ENCODE measurements around the gene POLD4. TPM values are rescaled to one million over a fixed set of nuclear protein-coding genes. Genes with fewer than 3 reads are reported as not detected.

The POLD4 gene
- total RNA-seq, 1 experiment from 2014 or later = 19.5 TPM

- Mint-ChIP-seq H3K4me1 (peaks cover 23 to 26% of the 10 kb centered on the region in 2 experiments), H3K36me3 (ENCODE audit: insufficient read depth in 1 of 3, low read depth in 3 of 3) (no peaks in the 10 kb centered on the region), H3K27ac (no peak overlapping the region), H3K9me3 (no peaks in the 10 kb centered on the region), H3K27me3 (ENCODE audit: low read depth) (peaks cover 35% of the 10 kb centered on the region), H3K4me3 (no peak overlapping the region)
- no peaks in the 10 kb centered on the region; the same call in 1 of the 2 replicates for H3K27me3 ChIP-seq (ENCODE audit: insufficient read depth, low read length)
- H2AK5ac ChIP-seq (ENCODE audit: insufficient read length, low read length) = no peak overlapping the region
- no peak for DNase-seq
- H3K4me2 ChIP-seq (ENCODE audit: insufficient read depth, insufficient read length, low read length) = no peak overlapping the region
- H3K14ac ChIP-seq (ENCODE audit: insufficient read depth, low read length) = no peak overlapping the region
- no peak overlapping the region for H2BK20ac ChIP-seq (ENCODE audit: low read depth, low read length, poor library complexity, severe bottlenecking)
- no peak overlapping the region for H4K91ac ChIP-seq (ENCODE audit: insufficient read length, low read depth, low read length)
- no peak overlapping the region for H3K23ac ChIP-seq (ENCODE audit: insufficient read length, low read depth, low read length)
- no peaks in the 10 kb centered on the region for H3K23me2 ChIP-seq (ENCODE audit: insufficient read length, low read depth, low read length, poor library complexity, severe bottlenecking)
- TF ChIP-seq CTCF (conservative IDR thresholded peaks at IDR 0.05) = no peak
- no CpG with 5 or more reads among the region's 3 CpGs for WGBS (ENCODE audit: extremely low coverage, insufficient read length, low lambda C conversion rate)
- no peak overlapping the region for H3K18ac ChIP-seq (ENCODE audit: insufficient read length, low read depth, low read length)
- H4K5ac ChIP-seq (ENCODE audit: insufficient read length, low read depth, low read length) = no peak overlapping the region
- no peak overlapping the region for H2BK15ac ChIP-seq (ENCODE audit: low read depth, low read length)
- H3K56ac ChIP-seq (ENCODE audit: insufficient read length, low read depth, low read length) = no peak overlapping the region
- H3K9me3 ChIP-seq (ENCODE audit: control insufficient read depth, low read depth, low read length) = no peaks in the 10 kb centered on the region
- no peak overlapping the region for H2BK12ac ChIP-seq (ENCODE audit: insufficient read length, low read depth, low read length)
- no peak overlapping the region for H2BK5ac ChIP-seq (ENCODE audit: insufficient read length, low read length)
- no peaks in the 10 kb centered on the region for H3K79me2 ChIP-seq (ENCODE audit: insufficient read depth, low read length)
- no peaks in the 10 kb centered on the region; the same call in 1 of the 2 replicates for H3K4me1 ChIP-seq (ENCODE audit: insufficient read depth, low read length)
- H2AFZ ChIP-seq (ENCODE audit: low read length) = no peak overlapping the region
- H3T11ph ChIP-seq (ENCODE audit: low read length) = no peak overlapping the region
- H4K20me1 ChIP-seq (ENCODE audit: control insufficient read depth, insufficient read depth, insufficient read length) = no peaks in the 10 kb centered on the region
- no peak overlapping the region for H2BK120ac ChIP-seq (ENCODE audit: low read depth, low read length, poor library complexity, severe bottlenecking)
- H3K27ac ChIP-seq (ENCODE audit: insufficient read length, low read depth, low read length) = no peak overlapping the region
- H4K8ac ChIP-seq (replicated peaks; ENCODE audit: insufficient read length, low read depth, low read length) = no peak overlapping the region
- H3K9ac ChIP-seq (ENCODE audit: extremely low read depth, insufficient read length, low read length) = no peak overlapping the region
- no peak overlapping the region for H3K4ac ChIP-seq (ENCODE audit: low read depth, low read length)
- H3K79me1 ChIP-seq (ENCODE audit: insufficient read depth, low read depth, low read length, poor library complexity, severe bottlenecking) = no peaks in the 10 kb centered on the region
Observed at GRCh38 chr11:67384851-67385366, 31.6 kb upstream of the POLD4 start.

Data from H9 (cell line).